Measurements from ENCODE around the gene ID2.

ID2 gene

GRCh38 chr2:8656160-8656641 is 25.7 kb upstream of the ID2 start:
- no peak for TF ChIP-seq CTCF (IDR thresholded peaks at IDR 0.05; ENCODE audit: low read depth, low read length)
- no peak overlapping the region for H3K4me3 ChIP-seq (ENCODE audit: low read depth, low read length)

GRCh38 chr2:8656811-8657210 is 25.0 kb upstream of the ID2 start:
- no peak for TF ChIP-seq CTCF (IDR thresholded peaks at IDR 0.05; ENCODE audit: low read depth, low read length)
- no peak overlapping the region for H3K4me3 ChIP-seq (ENCODE audit: low read depth, low read length)

GRCh38 chr2:8657423-8658062 is 24.3 kb upstream of the ID2 start:
- no peak for TF ChIP-seq CTCF (IDR thresholded peaks at IDR 0.05; ENCODE audit: low read depth, low read length)
- no peak overlapping the region for H3K4me3 ChIP-seq (ENCODE audit: low read depth, low read length)

GRCh38 chr2:8658064-8658862 is 23.6 kb upstream of the ID2 start:
- TF ChIP-seq CTCF (IDR thresholded peaks at IDR 0.05; ENCODE audit: low read depth, low read length): no peak
- no peak overlapping the region for H3K4me3 ChIP-seq (ENCODE audit: low read depth, low read length)

- no peak for TF ChIP-seq CTCF (IDR thresholded peaks at IDR 0.05; ENCODE audit: low read depth, low read length)
- H3K4me3 ChIP-seq (ENCODE audit: low read depth, low read length): no peak overlapping the region
Observed at GRCh38 chr2:8659092-8659734, 22.6 kb upstream of the ID2 start.

- no peak overlapping the region for H3K4me3 ChIP-seq (ENCODE audit: low read depth, low read length)
- TF ChIP-seq CTCF (IDR thresholded peaks at IDR 0.05; ENCODE audit: low read depth, low read length): no peak
Observed at GRCh38 chr2:8659735-8660492, 21.9 kb upstream of the ID2 start.
